Lung (tissue), 12 donors: ENCODE data around the gene GSTO2. TPM values are rescaled to one million over a fixed set of nuclear protein-coding genes. Genes with fewer than 3 reads are reported as not detected.
A peak's percentile ranks its signal among the peaks of the same experiment; 100 is the strongest.

Experiments used
- ATAC-seq: fragments of 200-7000 bp; cut with Tn5 transposase; one replicate; pipeline ENCODE4 v1.9.1; 2020; ENCODE audit warnings: moderate number of reproducible peaks; ENCODE audit not compliant: insufficient read depth, low FRiP score
- DNase-seq, 3 donors: peaks; one replicate each; pipeline ENCODE4 v3.0.0-alpha.2; 2013 to 2017
- H3K27ac ChIP-seq, 2 donors: one replicate each; pipeline ENCODE4 v1.5.1; 2013; ENCODE audit warnings: mild to moderate bottlenecking in 2 of 2, moderate library complexity in 2 of 2, control low read depth in 1 of 2, inconsistent platforms in 1 of 2, low read depth in 1 of 2, low read length in 1 of 2
- H3K27me3 ChIP-seq, 3 donors: one replicate each; pipeline ENCODE4 v1.5.1; 2013; ENCODE audit warnings: low read length in 2 of 3; ENCODE audit not compliant: control insufficient read depth in 3 of 3, insufficient read depth in 3 of 3
- H3K36me3 ChIP-seq, 4 donors: one replicate each; pipeline ENCODE4 v1.5.1; 2013; ENCODE audit warnings: low read length in 4 of 4, mild to moderate bottlenecking in 1 of 4, moderate library complexity in 1 of 4; ENCODE audit not compliant: control insufficient read depth in 4 of 4, insufficient read depth in 4 of 4
- H3K4me1 ChIP-seq, 5 donors: one replicate each; pipeline ENCODE4 v1.5.1; 2013; ENCODE audit warnings: low read length in 5 of 5, mild to moderate bottlenecking in 2 of 5, moderate library complexity in 1 of 5; ENCODE audit not compliant: control insufficient read depth in 5 of 5, insufficient read depth in 5 of 5
- H3K4me3 ChIP-seq: one replicate; pipeline ENCODE4 v1.5.1; 2013; ENCODE audit warnings: mild to moderate bottlenecking, control low read depth, moderate library complexity
- H3K9ac ChIP-seq, 2 donors: one replicate each; pipeline ENCODE4 v1.5.1; 2013; ENCODE audit warnings: low read length in 2 of 2, control low read depth in 1 of 2; ENCODE audit not compliant: insufficient read depth in 1 of 2
- H3K9me3 ChIP-seq, 4 donors: one replicate each; pipeline ENCODE4 v1.5.1; 2013; ENCODE audit warnings: low read length in 3 of 4, mild to moderate bottlenecking in 1 of 4, moderate library complexity in 1 of 4; ENCODE audit not compliant: control insufficient read depth in 4 of 4, insufficient read depth in 3 of 4
- CTCF ChIP-seq: IDR thresholded peaks from 2 replicates; pipeline ENCODE4 v1.5.1; 2012; ENCODE audit warnings: mild to moderate bottlenecking; ENCODE audit errors: control extremely low read depth, extremely low read depth
- WGBS, 2 donors: extraction: QIAGEN DNeasy Blood & Tissue Kit; methylation state at CpG; one replicate each; pipeline ENCODE4 v1.1.7; 2013; 5-methylcytosine and 5-hydroxymethylcytosine counted together
- polyA plus RNA-seq, 2 donors: library from polyadenylated mRNA; stranded (reverse); fragments of 200-250 nt; gene quantifications; one replicate each; pipeline ENCODE4 v1.2.1, GENCODE V29; 2013
- total RNA-seq, 2 donors: library from RNA; depleted of rRNA in 1 of 2; stranded (reverse); fragments of >200 nt in 1 of 2; gene quantifications; one replicate each; pipeline ENCODE4 v1.2.1, GENCODE V29; 2014 to 2021
- donor health status: control.
- donor health status: control.
- donor health status: Bipolar disorder and iron deficiency.
- donor health status: healthy.
- donor health status: DM: yes; HTN: yes; CAD: no.

Gene GSTO2
- total and polyA plus RNA-seq, 4 donors: 6.6 to 25.9 (median 12.1) TPM

DNA sequence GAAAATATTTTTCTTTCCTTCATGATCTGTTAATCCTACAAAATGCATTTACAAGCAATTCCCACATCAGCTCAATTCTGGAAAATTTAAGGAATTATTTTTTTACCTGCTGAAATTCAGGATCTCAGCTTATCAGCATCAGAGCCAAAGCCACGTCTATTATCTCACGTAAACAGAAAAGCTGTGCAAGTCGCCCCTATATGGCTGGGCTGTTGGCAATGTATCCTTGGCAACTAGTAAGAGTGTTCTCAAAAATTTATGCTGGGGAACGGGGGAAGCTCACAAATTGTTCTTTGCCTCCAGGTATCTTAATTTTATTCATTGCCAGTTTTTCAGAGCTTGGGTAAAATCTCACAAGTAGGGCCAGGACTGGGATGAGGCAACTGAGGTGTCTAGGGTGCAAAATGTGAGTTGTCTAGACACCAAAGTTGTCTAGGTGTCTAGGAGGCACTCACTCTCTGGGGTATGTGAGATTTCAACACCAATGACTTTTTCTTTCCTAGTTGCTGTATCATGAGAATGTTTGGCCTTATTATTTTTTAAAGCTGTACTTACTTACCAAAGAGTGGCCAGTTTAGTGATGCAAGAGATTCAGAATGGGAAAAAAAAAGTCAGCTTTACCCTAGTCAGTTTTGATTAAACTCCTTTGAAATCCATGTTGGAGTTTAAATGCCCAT, 5.1 kb downstream of the GSTO2 start:
- no peak overlapping the region for H3K9ac ChIP-seq
- H3K27ac ChIP-seq: no peak overlapping the region
- no peak for TF ChIP-seq CTCF
- DNase-seq: peak in 1 of 3 donors; percentile 27
- no peak for ATAC-seq
- whole genome bisulfite sequencing, 2 donors: 82 to 85% methylated on average over 4 of the region's 4 CpGs
- H3K27me3 ChIP-seq: no peaks in the 10 kb centered on the region
- H3K4me1 ChIP-seq: peaks cover 0 to 20% (median 2%) of the 10 kb centered on the region in 5 donors
- no peaks in the 10 kb centered on the region for H3K36me3 ChIP-seq
- H3K4me3 ChIP-seq: no peak overlapping the region
- H3K9me3 ChIP-seq: no peaks in the 10 kb centered on the region

GRCh38 chr10:104274762-104275721, 6.1 kb downstream of the GSTO2 start:
- H3K4me1 ChIP-seq: peaks cover 0 to 13% (median 0%) of the 10 kb centered on the region in 5 donors
- ATAC-seq: peak; percentile 89
- peak overlapping the region; percentile 60 to 68 for H3K9ac ChIP-seq
- 17 to 23% methylated on average over 42 of the region's 42 CpGs for WGBS, 2 donors
- H3K27me3 ChIP-seq: no peaks in the 10 kb centered on the region
- H3K27ac ChIP-seq: peak overlapping the region in 1 of 2 donors; percentile 70
- H3K9me3 ChIP-seq: no peaks in the 10 kb centered on the region
- peak; percentile 57 for TF ChIP-seq CTCF
- peak overlapping the region; percentile 27 for H3K4me3 ChIP-seq
- H3K36me3 ChIP-seq: no peaks in the 10 kb centered on the region
- peak; percentile 65 to 73 (median 66) for DNase-seq

- no peaks in the 10 kb centered on the region for H3K9me3 ChIP-seq
- H3K9ac ChIP-seq: no peak overlapping the region
- peaks cover 0 to 13% (median 0%) of the 10 kb centered on the region in 5 donors for H3K4me1 ChIP-seq
- DNase-seq (no peak), ATAC-seq (no peak)
- no peaks in the 10 kb centered on the region for H3K36me3 ChIP-seq
- no peak overlapping the region for H3K27ac ChIP-seq
- 76 to 92% methylated on average over 1 of the region's 1 CpG for WGBS, 2 donors
- no peak overlapping the region for H3K4me3 ChIP-seq
- no peaks in the 10 kb centered on the region for H3K27me3 ChIP-seq
- TF ChIP-seq CTCF: no peak
These were observed 7.2 kb downstream of the GSTO2 start for GRCh38 chr10:104276192-104276591.
